ENCODE results near the gene OR6T1.

GRCh38 chr11:123924027-123924426 is 19.6 kb downstream of the OR6T1 start:
- TF ChIP-seq CTCF (IDR thresholded peaks at IDR 0.05; ENCODE audit: low read depth, low read length, poor library complexity, severe bottlenecking), result no peak
- no peak for TF ChIP-seq EZH2phosphoT487 (IDR thresholded peaks at IDR 0.05; ENCODE audit: borderline replicate concordance, low read length)

All from DOHH2 (cell line).